ENCODE results near the gene ADGRG3.

The ADGRG3 gene

GRCh38 chr16:57663436-57663835 lies 4.7 kb upstream of the ADGRG3 start:
- in situ Hi-C loops (cut with HindIII; ENCODE audit: low sequenced_read_pairs) = no loop called here

GRCh38 chr16:57663917-57664661 lies 4.0 kb upstream of the ADGRG3 start:
- in situ Hi-C loops (cut with HindIII; ENCODE audit: low sequenced_read_pairs) = no loop called here
- no peak overlapping the region for H3K4me3 ChIP-seq (ENCODE audit: low read depth, low read length)
- peak; percentile 26 for TF ChIP-seq CTCF (IDR thresholded peaks at IDR 0.05; ENCODE audit: low read depth, low read length)
- DNase-seq (ENCODE audit: low read depth, low spot score) = no peak

More at GRCh38 chr16:57663436-57663835, 4.7 kb upstream of the ADGRG3 start:
- no peak for TF ChIP-seq CTCF (IDR thresholded peaks at IDR 0.05; ENCODE audit: low read depth, low read length)
- no peak overlapping the region for H3K4me3 ChIP-seq (ENCODE audit: low read depth, low read length)
- no peak for DNase-seq (ENCODE audit: low read depth, low spot score)

GRCh38 chr16:57664662-57665025 lies 3.5 kb upstream of the ADGRG3 start:
- no peak overlapping the region for H3K4me3 ChIP-seq (ENCODE audit: low read depth, low read length)
- no peak for TF ChIP-seq CTCF (IDR thresholded peaks at IDR 0.05; ENCODE audit: low read depth, low read length)
- in situ Hi-C loops (cut with HindIII; ENCODE audit: low sequenced_read_pairs) = no loop called here
- no peak for DNase-seq (ENCODE audit: low read depth, low spot score)

- in situ Hi-C loops (cut with HindIII; ENCODE audit: low sequenced_read_pairs) = no loop called here
- no peak for TF ChIP-seq CTCF (IDR thresholded peaks at IDR 0.05; ENCODE audit: low read depth, low read length)
Measured at GRCh38 chr16:57665541-57665940, 2.6 kb upstream of the ADGRG3 start.

GRCh38 chr16:57666353-57667047 lies 1.6 kb upstream of the ADGRG3 start:
- in situ Hi-C loops (cut with HindIII; ENCODE audit: low sequenced_read_pairs) = no loop called here
- TF ChIP-seq CTCF (IDR thresholded peaks at IDR 0.05; ENCODE audit: low read depth, low read length) = no peak
- H3K4me3 ChIP-seq (ENCODE audit: low read depth, low read length) = no peak overlapping the region
- no peak for DNase-seq (ENCODE audit: low read depth, low spot score)

More at GRCh38 chr16:57665541-57665940, 2.6 kb upstream of the ADGRG3 start:
- H3K4me3 ChIP-seq (ENCODE audit: low read depth, low read length) = no peak overlapping the region
- no peak for DNase-seq (ENCODE audit: low read depth, low spot score)

GRCh38 chr16:57667048-57667525 lies 1.0 kb upstream of the ADGRG3 start:
- no peak for DNase-seq (ENCODE audit: low read depth, low spot score)
- TF ChIP-seq CTCF (IDR thresholded peaks at IDR 0.05; ENCODE audit: low read depth, low read length) = no peak
- in situ Hi-C loops (cut with HindIII; ENCODE audit: low sequenced_read_pairs) = no loop called here
- no peak overlapping the region for H3K4me3 ChIP-seq (ENCODE audit: low read depth, low read length)
